Measurements from ENCODE around the gene CNNM3.

The CNNM3 gene

GRCh38 chr2:96866149-96866548, 50.1 kb downstream of the CNNM3 start:
- DNase-seq: no peak

GRCh38 chr2:96866586-96866985, 50.5 kb downstream of the CNNM3 start:
- no peak for DNase-seq

GRCh38 chr2:96866986-96867755, 51.1 kb downstream of the CNNM3 start:
- no peak for DNase-seq

- DNase-seq: no peak
Observed at GRCh38 chr2:96867756-96868554, 51.9 kb downstream of the CNNM3 start.

- peak; percentile 77 for DNase-seq
Observed at GRCh38 chr2:96868555-96869280, 52.6 kb downstream of the CNNM3 start.

- DNase-seq: no peak
Observed at GRCh38 chr2:96869281-96869821, 53.3 kb downstream of the CNNM3 start.

- peak; percentile 30 for DNase-seq
Observed at GRCh38 chr2:96869822-96870625, 54.0 kb downstream of the CNNM3 start, which contains the start of gene SEMA4C. Gene SEMA4C, minus strand, starts transcription at chr2:96870080. Its CDS starts 2,194 bp downstream, at chr2:96867886.

- no peak for DNase-seq
Observed at GRCh38 chr2:96870626-96871255, 54.7 kb downstream of the CNNM3 start.

GRCh38 chr2:96872591-96873349, 56.7 kb downstream of the CNNM3 start:
- no peak for DNase-seq

GRCh38 chr2:96873651-96874096, 57.6 kb downstream of the CNNM3 start:
- DNase-seq: no peak

GRCh38 chr2:96874198-96874831, 58.2 kb downstream of the CNNM3 start:
- no peak for DNase-seq

- DNase-seq: no peak
Observed at GRCh38 chr2:96875498-96876268, 59.6 kb downstream of the CNNM3 start.

- DNase-seq: no peak
Observed at GRCh38 chr2:96876269-96877041, 60.4 kb downstream of the CNNM3 start.

- DNase-seq: no peak
Observed at GRCh38 chr2:96877042-96877451, 61.0 kb downstream of the CNNM3 start.

- DNase-seq: no peak
Observed at GRCh38 chr2:96877631-96878092, 61.6 kb downstream of the CNNM3 start.

- no peak for DNase-seq
Observed at GRCh38 chr2:96878171-96878570, 62.1 kb downstream of the CNNM3 start.

- no peak for DNase-seq
Observed at GRCh38 chr2:96878796-96879544, 62.9 kb downstream of the CNNM3 start.

- no peak for DNase-seq
Observed at GRCh38 chr2:96879545-96880040, 63.5 kb downstream of the CNNM3 start.
